ENCODE data around the gene RFX5.

Gene RFX5

DNA sequence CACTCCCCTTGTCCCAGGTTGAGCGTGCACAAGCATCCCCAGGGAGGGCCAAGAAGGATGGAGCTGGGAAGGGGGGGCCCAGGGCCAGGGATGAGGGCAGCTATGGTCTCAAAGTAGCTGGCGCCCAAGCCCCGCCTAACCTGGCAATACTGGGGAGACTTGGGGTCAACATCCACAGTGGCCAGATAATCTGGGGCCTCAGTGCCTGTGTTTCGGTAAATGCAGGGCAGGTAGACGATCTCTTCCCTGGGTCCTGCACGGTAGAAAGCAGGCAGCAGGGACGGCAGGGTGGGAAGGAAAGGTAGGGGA, 22.2 kb upstream of the RFX5 start:
- in situ Hi-C loops (cut with HindIII; ENCODE audit: low sequenced_read_pairs), result no loop called here
- no peak overlapping the region for H3K4me3 ChIP-seq (ENCODE audit: low read depth, low read length)

DNA sequence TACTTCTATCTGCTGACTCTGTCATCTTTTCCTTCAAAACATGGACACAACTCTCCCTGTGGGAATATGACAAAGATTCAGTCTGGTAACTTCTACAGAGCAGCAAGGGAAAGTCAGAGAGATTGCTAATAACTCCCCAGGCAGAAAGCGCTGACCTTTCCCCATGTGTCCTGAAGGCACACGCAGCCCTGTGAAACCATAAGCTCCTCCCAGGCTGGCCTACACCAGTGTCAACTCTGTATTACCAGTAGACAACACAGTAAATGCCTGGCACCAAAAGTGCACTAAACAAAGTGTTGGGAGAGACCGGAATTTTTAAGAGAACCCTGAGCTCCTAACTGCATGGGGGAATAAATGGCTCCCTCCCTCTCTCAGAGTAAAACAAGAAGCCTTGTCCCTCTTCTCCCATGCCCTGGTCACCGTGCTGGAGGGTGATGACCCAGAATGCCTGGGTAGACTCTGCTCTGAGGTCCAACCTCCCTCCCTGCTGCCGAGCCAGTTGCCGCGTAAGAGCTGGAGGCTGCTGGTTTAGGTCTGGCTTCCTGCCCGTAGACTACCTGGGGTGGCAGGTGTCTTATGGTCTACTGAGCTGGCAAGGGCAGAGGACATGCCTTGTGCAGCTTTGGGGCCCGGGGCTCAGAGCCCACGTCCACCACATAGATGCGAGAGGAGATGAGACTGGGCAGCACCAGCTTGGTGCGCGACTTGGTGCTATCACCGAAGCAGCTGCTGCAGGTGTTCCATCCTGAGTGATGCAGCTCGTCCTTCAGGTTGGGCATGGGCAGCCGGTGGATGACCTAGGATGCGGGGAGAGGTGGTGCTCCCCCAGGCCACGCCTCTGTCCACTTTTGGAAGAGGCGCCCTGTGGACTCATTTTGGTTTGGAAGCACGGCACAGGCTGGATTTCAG, 21.6 kb upstream of the RFX5 start:
- TF ChIP-seq, protein P1, sequence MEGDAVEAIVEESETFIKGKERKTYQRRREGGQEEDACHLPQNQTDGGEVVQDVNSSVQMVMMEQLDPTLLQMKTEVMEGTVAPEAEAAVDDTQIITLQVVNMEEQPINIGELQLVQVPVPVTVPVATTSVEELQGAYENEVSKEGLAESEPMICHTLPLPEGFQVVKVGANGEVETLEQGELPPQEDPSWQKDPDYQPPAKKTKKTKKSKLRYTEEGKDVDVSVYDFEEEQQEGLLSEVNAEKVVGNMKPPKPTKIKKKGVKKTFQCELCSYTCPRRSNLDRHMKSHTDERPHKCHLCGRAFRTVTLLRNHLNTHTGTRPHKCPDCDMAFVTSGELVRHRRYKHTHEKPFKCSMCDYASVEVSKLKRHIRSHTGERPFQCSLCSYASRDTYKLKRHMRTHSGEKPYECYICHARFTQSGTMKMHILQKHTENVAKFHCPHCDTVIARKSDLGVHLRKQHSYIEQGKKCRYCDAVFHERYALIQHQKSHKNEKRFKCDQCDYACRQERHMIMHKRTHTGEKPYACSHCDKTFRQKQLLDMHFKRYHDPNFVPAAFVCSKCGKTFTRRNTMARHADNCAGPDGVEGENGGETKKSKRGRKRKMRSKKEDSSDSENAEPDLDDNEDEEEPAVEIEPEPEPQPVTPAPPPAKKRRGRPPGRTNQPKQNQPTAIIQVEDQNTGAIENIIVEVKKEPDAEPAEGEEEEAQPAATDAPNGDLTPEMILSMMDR (IDR thresholded peaks at IDR 0.05; ENCODE audit: low read depth, low read length), result no peak
- in situ Hi-C loops (cut with HindIII; ENCODE audit: low sequenced_read_pairs), result no loop called here
- H3K4me3 ChIP-seq (ENCODE audit: low read depth, low read length), result no peak overlapping the region
- no peak for DNase-seq (ENCODE audit: low read depth, low spot score)

More for the DNA sequence above, 22.2 kb upstream of the RFX5 start:
- no peak for DNase-seq (ENCODE audit: low read depth, low spot score)
- TF ChIP-seq, protein P1 (IDR thresholded peaks at IDR 0.05; ENCODE audit: low read depth, low read length), result no peak

DNA sequence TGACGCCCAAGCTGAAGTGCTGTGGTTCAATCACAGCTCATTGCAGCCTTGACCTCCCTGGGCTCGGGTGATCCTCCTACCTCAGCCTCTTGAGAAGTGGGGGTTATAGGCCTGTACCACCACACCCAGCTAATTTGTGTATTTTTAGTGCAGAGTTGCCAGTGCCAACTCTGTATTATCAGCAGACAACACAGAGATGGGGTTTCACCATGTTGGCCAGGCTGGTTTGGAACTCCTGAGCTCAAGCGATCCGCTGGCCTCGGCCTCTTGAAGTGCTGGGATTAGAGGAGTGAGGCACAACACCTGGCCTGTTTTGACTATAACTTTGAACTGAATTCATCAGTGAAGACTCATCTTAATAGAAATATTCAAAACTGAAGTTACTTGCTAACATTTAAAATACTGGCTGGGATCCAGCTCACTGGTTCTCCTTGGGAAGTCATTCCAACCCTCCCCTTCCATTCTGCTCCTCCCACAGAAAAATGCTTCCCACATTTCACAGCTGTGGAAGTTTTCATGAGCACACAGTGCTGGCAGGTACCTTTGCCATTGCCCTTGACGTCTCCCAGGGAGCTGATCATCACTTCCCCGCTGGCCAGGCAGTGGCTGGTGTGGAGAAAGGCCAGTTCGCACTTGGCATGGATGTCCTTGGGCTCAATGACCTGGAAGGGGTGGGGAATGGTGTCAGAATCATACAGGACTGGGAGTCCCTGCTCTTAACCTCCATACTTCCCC, 20.8 kb upstream of the RFX5 start:
- in situ Hi-C loops (cut with HindIII; ENCODE audit: low sequenced_read_pairs), result no loop called here
- H3K4me3 ChIP-seq (ENCODE audit: low read depth, low read length), result no peak overlapping the region
- DNase-seq (ENCODE audit: low read depth, low spot score), result no peak
- TF ChIP-seq, protein P1 (IDR thresholded peaks at IDR 0.05; ENCODE audit: low read depth, low read length), result no peak

DNA sequence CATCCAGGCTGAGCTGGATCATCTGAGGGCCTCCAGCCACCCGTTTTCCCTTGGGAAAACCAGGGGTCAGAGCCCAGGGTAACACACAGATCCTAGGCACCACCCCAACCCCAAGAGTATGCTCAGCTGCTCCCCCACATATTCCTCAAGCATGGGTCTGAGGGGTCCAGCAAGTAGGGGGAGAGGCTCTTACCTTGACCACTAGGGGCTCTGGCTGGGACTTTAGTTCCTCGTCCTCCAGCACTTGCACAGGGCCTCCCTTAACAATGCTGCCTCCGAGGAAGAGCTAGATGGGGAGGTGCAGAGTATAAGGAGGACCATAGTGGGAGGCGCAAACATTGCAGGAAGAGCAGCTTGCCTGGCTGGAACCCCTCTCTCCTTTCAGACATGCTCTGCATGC, 17.9 kb upstream of the RFX5 start:
- in situ Hi-C loops (cut with HindIII; ENCODE audit: low sequenced_read_pairs), result no loop called here
- DNase-seq (ENCODE audit: low read depth, low spot score), result no peak
- H3K4me3 ChIP-seq (ENCODE audit: low read depth, low read length), result no peak overlapping the region
- TF ChIP-seq, protein P1 (IDR thresholded peaks at IDR 0.05; ENCODE audit: low read depth, low read length), result peak; percentile 12

DNA sequence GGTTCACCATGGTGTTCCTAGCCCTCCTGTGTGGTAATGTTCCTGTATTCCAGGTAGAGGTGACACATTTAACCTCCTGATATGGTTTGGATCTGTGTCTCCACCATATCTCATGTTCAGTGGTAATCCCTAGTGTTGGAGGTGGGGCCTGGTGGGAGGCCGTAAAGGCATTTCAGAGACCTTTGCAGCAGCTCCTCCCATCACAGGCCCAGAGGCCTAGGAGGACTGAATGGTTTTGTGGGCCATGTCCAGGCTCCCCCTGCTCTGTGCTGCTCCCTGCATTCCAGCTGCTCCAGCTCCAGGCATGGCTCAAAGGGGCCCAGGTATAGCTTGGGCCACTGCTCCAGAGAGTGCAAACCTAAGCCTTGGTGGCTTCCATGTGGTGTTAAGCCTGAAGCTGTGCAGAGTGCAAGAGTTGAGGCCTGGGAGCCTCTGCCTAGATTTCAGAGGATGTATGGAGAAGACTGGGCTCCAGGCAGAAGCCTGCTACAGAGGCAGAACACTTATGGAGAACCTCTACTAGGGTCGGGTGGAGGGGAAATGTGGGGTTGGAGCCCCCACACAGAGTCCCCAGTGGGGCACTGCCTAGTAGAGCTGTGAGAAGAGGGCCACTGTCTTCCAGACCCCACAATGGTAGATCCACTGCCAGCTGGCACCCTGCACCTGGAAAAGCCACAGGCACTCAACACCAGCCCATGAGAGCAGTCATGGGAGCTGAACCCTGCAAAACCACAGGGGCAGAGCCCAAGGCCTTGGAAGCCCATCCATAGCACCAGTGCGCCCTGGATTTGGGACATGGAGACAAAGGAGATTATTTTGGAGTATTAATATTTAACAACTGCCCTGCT, 15.5 kb upstream of the RFX5 start:
- in situ Hi-C loops (cut with HindIII; ENCODE audit: low sequenced_read_pairs), result no loop called here
- no peak for DNase-seq (ENCODE audit: low read depth, low spot score)
- TF ChIP-seq, protein P1 (IDR thresholded peaks at IDR 0.05; ENCODE audit: low read depth, low read length), result no peak
- H3K4me3 ChIP-seq (ENCODE audit: low read depth, low read length), result no peak overlapping the region

DNA sequence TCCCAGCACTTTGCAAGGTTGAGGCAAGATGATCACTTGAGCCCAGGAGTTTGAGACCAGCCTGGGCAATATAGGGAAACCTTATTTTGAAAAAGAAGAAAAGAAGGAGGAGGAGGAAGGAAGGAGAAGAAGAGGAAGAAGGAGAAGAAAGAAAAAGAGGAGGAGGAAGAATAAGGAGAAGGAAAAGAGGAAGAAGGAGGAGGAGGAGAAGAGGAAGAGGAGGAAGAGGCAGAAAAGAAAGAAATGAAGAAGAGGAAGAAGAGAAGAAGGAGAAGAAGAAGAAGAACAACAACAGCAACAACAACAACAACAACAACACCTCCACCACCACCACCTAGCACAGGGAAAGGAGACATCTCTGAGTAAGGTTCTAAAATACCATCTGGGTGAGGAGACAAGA, 14.8 kb upstream of the RFX5 start:
- in situ Hi-C loops (cut with HindIII; ENCODE audit: low sequenced_read_pairs), result no loop called here
- DNase-seq (ENCODE audit: low read depth, low spot score), result no peak
- no peak overlapping the region for H3K4me3 ChIP-seq (ENCODE audit: low read depth, low read length)
- TF ChIP-seq, protein P1 (IDR thresholded peaks at IDR 0.05; ENCODE audit: low read depth, low read length), result no peak

Measured in astrocyte of the spinal cord (primary cell).